Skeletal muscle satellite cell (primary cell): ENCODE data around the gene CASQ2.

ENCODE experiments used
- H3K27me3 ChIP-seq: 2 replicates; pipeline ENCODE4 v1.7.0; 2013; ENCODE audit warnings: low read length; ENCODE audit not compliant: control insufficient read depth, insufficient read depth
- H3K36me3 ChIP-seq: 2 replicates; pipeline ENCODE4 v1.7.0; 2013; ENCODE audit warnings: mild to moderate bottlenecking, control low read depth, low read length; ENCODE audit not compliant: insufficient read depth
- H3K4me1 ChIP-seq: 2 replicates; pipeline ENCODE4 v1.7.0; 2013; ENCODE audit warnings: low read length; ENCODE audit not compliant: control insufficient read depth, insufficient read depth
- H3K4me2 ChIP-seq: 2 replicates; pipeline ENCODE4 v1.7.0; 2013; ENCODE audit warnings: mild to moderate bottlenecking, low read length
- H3K4me3 ChIP-seq: 2 replicates; pipeline ENCODE4 v1.7.0; 2013; ENCODE audit warnings: low read length
- H3K9ac ChIP-seq: 2 replicates; pipeline ENCODE4 v1.7.0; 2013; ENCODE audit warnings: mild to moderate bottlenecking, low read depth, low read length, moderate library complexity
- H3K9me3 ChIP-seq: replicated peaks from 2 replicates; pipeline ENCODE4 v1.7.0; 2013; ENCODE audit warnings: mild to moderate bottlenecking, control low read depth, low read length

CASQ2 gene

DNA sequence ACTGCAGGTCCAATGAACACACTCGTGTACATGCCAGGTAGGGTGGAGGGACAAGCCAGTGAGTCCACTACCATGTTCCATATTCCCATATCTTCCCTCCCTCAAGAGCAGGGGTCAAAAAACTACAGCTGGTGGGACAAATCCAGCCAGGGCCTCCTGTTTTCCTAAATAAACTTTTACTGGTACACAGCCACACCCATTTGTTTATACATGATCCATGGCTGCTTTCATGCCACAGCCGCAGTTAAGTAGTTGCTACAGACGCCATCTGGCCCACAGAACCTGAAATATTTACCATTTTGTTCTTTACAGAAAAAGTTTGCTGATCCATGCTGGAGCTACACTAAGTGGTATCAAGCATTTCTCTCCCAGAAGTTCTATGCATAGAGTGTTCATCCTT is 42.4 kb downstream of the CASQ2 start:
- Histone ChIP-seq H3K36me3 (no peaks in the 10 kb centered on the region), H3K9ac (no peak overlapping the region), H3K9me3 (no peaks in the 10 kb centered on the region), H3K4me1 (peaks cover 9% of the 10 kb centered on the region), H3K4me2 (no peak overlapping the region), H3K4me3 (no peak overlapping the region), H3K27me3 (no peaks in the 10 kb centered on the region)

GRCh38 chr1:115725600-115725999 is 42.9 kb downstream of the CASQ2 start:
- Histone ChIP-seq H3K4me3 (no peak overlapping the region), H3K27me3 (no peaks in the 10 kb centered on the region), H3K9ac (no peak overlapping the region), H3K9me3 (no peaks in the 10 kb centered on the region), H3K4me2 (no peak overlapping the region), H3K4me1 (peaks cover 9% of the 10 kb centered on the region), H3K36me3 (no peaks in the 10 kb centered on the region)

- Histone ChIP-seq H3K4me3 (no peak overlapping the region), H3K4me2 (no peak overlapping the region), H3K9me3 (no peaks in the 10 kb centered on the region), H3K36me3 (no peaks in the 10 kb centered on the region), H3K27me3 (peaks cover 4% of the 10 kb centered on the region), H3K9ac (no peak overlapping the region), H3K4me1 (peaks cover 9% of the 10 kb centered on the region)
Measured at GRCh38 chr1:115723756-115724155, 44.8 kb downstream of the CASQ2 start.

DNA sequence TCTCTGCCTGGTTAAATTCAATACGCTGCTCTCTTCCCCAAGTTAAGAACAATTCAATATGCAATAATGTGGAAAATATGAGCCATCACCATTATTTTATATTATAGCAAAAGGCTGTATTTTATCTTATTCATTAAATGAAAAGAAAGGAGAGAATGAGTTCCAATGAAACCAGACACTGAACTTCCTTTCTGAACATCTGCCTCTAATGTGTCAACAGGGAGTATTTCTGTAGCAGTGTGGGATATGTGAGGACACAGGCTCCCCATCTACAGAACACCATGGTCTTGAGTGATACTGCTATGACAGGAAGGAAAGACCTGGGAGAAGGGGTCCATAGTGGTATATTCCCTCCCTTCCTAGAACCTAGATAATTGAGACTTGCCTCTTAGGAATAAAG is 46.3 kb downstream of the CASQ2 start:
- Histone ChIP-seq H3K4me3 (no peak overlapping the region), H3K27me3 (peaks cover 4% of the 10 kb centered on the region), H3K9me3 (no peaks in the 10 kb centered on the region), H3K9ac (no peak overlapping the region), H3K4me1 (no peaks in the 10 kb centered on the region), H3K36me3 (no peaks in the 10 kb centered on the region), H3K4me2 (no peak overlapping the region)

DNA sequence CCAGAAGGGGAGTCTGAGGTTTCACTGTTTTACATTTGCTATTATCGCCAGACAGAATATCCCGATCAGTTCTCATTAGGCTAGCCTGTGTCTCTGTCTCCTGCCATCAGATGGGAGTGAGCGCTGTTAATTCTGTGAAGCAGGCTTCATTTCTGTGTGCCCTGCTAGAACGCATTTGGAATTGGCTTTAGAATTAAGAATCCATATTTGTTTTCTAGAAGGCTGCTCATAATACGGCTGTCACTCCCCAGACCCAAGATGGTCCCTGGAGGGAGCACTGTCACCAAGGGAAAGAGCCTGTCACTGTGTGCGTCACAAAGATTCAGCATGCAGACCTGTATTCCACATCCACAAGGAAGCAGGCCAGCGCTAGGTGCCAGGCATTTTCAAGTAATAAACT is 49.2 kb downstream of the CASQ2 start:
- no peak overlapping the region for H3K4me3 ChIP-seq
- H3K36me3 ChIP-seq, result no peaks in the 10 kb centered on the region
- peaks cover 22% of the 10 kb centered on the region for H3K27me3 ChIP-seq

DNA sequence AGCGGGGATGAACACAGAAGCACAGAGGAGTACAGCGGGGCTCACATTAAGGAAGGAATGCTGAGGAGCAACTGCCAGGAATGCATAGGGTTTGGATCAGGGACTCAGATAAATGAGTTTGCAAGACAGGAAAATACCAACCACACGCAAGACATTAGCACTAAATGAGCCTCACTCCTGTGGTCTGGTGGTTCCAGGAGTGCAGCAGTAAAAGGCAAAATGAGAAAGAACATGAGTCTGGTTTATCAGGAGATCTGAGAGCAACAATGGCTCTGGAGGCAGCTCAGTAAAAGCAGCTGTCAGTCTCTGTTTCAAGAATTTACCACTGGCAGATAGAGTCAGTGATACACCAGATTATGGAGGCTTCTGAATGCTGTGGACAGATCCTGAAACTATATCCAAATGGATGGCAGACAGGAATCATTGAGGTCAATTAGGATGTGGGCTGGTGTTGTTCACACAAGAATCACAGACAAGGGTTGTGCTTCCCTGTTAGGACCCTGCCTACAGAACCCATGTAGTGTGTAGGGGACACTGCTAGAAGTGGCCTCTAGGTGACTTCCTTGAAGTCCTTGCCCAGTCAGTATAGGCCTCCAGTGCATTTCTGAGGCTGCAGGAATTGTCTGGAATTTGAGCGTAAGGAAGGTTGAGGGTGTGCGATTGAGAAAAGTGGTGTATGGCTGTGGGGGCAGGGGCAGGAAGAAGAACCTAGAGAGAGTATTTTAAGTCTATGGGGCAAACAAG is 50.3 kb downstream of the CASQ2 start:
- no peak overlapping the region for H3K4me3 ChIP-seq
- no peaks in the 10 kb centered on the region for H3K36me3 ChIP-seq
- peaks cover 22% of the 10 kb centered on the region for H3K27me3 ChIP-seq

More for the DNA sequence above, 49.2 kb downstream of the CASQ2 start:
- no peak overlapping the region for H3K4me2 ChIP-seq
- no peak overlapping the region for H3K9ac ChIP-seq
- no peaks in the 10 kb centered on the region for H3K4me1 ChIP-seq
- H3K9me3 ChIP-seq, result no peaks in the 10 kb centered on the region

DNA sequence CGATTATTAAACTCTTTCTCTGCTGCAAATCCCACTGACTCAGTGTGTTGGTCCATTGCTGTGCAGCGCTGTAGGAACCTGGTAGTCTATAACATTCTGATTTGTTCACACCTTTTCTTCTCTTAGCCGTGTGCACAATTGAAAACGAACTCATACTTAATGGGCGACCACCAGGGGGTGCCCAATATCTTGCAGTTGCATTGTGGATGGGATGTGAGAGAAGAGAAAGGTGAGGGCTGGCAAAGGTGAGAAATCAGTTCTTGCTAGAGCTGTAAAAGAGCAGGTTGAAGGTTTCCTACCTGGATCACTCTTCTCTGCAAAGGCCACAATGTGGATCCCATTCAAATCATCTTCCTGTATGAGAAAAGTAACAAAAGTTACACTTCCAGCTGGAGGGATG is 51.0 kb downstream of the CASQ2 start:
- Histone ChIP-seq H3K9ac (no peak overlapping the region), H3K4me3 (no peak overlapping the region), H3K4me1 (no peaks in the 10 kb centered on the region), H3K36me3 (no peaks in the 10 kb centered on the region), H3K9me3 (no peaks in the 10 kb centered on the region), H3K27me3 (peaks cover 22% of the 10 kb centered on the region), H3K4me2 (no peak overlapping the region)

More for the DNA sequence above, 50.3 kb downstream of the CASQ2 start:
- H3K4me1 ChIP-seq, result no peaks in the 10 kb centered on the region
- no peak overlapping the region for H3K4me2 ChIP-seq
- H3K9me3 ChIP-seq, result no peaks in the 10 kb centered on the region
- no peak overlapping the region for H3K9ac ChIP-seq

DNA sequence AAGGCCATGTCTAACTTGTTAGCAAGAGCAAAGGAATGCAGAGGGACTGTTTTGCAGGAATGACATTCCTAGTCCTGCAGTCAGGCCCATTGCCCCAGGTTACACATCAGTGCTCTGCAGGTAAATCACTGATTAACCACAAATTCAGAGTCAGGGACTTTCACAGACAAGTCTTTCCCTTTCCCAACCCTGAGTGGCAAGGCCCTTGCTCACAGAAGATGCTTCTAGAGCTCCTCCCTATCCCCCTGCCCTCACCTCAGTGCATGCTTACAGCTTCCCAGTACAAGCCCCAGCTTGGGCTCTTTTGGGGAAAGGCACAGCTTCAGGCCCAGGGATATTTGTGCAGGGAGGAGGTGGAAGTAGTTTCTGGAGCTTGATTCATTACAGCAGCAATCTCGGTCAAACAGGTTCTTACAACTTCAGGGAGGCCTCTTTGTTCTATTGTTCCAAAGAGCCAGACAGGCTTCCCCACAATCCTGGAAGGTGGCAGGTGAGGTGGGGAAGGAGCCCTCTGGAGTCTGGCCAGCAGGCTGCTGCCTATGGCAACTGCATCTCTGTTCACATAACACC is 53.9 kb downstream of the CASQ2 start:
- Histone ChIP-seq H3K4me2 (no peak overlapping the region), H3K36me3 (no peaks in the 10 kb centered on the region), H3K27me3 (peaks cover 39% of the 10 kb centered on the region), H3K4me1 (no peaks in the 10 kb centered on the region), H3K9ac (no peak overlapping the region), H3K4me3 (no peak overlapping the region), H3K9me3 (no peaks in the 10 kb centered on the region)

GRCh38 chr1:115713906-115714305 is 54.6 kb downstream of the CASQ2 start:
- no peak overlapping the region for H3K4me3 ChIP-seq
- no peak overlapping the region for H3K9ac ChIP-seq
- no peaks in the 10 kb centered on the region for H3K9me3 ChIP-seq
- H3K4me2 ChIP-seq, result no peak overlapping the region
- H3K4me1 ChIP-seq, result no peaks in the 10 kb centered on the region
- H3K27me3 ChIP-seq, result peaks cover 42% of the 10 kb centered on the region
- no peaks in the 10 kb centered on the region for H3K36me3 ChIP-seq

DNA sequence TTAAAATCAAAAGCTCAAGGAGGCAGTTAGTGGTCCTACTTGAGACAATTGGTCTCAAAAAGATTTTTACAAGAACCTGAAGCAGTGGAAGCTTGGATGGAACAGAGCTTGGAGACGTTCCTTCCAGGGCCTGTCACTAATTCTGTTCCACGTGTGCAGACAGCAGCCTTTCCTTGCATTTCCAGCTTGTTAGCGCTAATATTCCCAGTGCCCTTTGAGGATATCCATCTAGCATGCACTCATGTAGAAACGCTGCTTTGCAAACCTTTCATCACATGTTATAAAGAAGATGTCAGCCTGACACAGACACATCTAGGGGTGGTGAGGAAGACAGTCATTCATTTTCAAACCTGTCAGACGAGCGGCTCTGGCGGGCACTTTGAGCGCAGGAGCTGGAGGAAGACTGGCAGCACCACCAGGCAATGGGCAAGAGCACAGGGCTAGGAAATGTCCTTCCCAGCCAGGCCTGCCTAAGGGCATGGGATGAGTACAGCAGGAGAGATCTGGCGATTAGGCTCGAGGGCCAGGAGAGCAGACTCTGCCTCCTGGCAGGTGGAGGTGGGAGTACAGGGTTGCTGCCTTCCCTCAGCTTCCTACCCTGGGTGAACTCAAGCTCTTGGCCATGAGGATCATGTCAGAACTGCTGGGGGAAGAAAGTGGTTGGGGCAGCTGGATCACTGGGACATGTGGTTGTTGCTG is 55.5 kb downstream of the CASQ2 start:
- Histone ChIP-seq H3K9me3 (no peaks in the 10 kb centered on the region), H3K27me3 (peaks cover 48% of the 10 kb centered on the region), H3K4me1 (no peaks in the 10 kb centered on the region), H3K9ac (no peak overlapping the region), H3K36me3 (no peaks in the 10 kb centered on the region), H3K4me3 (no peak overlapping the region), H3K4me2 (no peak overlapping the region)

DNA sequence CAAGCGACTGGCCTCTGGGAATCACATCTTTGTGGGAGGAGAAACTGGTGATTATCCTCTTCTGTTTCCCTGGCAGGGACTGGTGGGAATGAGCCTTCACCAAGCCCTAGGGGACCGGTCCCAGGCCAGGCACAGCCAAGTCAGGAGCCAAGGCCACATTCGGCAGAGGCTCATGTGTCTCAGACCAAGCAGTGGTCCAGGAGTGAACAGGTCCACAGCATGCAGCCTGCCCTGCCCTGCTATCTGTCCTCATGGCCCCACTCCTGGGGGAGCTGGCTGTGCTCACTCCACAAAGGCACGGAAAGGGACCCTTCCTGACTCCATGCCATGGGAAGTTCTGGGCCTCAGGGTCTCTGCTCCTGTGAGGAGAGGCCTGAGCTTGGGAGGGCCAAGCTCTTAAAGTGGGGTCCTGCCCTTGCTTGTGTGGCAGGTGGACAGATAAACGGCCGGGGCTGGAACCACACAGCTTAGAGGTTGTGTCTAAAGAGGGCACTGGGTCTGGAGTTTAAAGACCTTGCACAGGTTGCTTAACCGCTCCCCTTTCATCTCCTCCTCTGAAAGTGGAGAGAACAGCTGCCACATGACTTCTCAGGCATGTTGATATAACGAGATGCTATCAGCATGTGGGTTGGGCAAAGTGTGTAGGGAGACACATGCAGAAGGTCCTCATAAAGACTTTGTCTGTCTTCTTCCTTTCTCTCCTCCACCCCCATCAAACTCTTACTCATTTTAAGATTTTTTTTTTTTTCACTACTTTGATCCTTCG is 57.5 kb downstream of the CASQ2 start:
- Histone ChIP-seq H3K4me3 (no peak overlapping the region), H3K9ac (no peak overlapping the region), H3K4me2 (no peak overlapping the region), H3K9me3 (no peaks in the 10 kb centered on the region), H3K36me3 (no peaks in the 10 kb centered on the region), H3K27me3 (peaks cover 42% of the 10 kb centered on the region), H3K4me1 (no peaks in the 10 kb centered on the region)
